Fibroblast of lung (primary cell): ENCODE results near the gene AASDH. TPM values are rescaled to one million over a fixed set of nuclear protein-coding genes. Genes with fewer than 3 reads are reported as not detected.
A peak's percentile ranks its signal among the peaks of the same experiment; 100 is the strongest.

Source experiments
- DNase-seq, 2 donors: peaks; one replicate each; pipeline versions ENCODE4 v3.0.0 to v3.0.0-alpha.2; 2010; ENCODE audit warnings: low read depth in 2 of 2
- H2AFZ ChIP-seq: 2 replicates; pipeline ENCODE4 v1.5.1; 2012; ENCODE audit warnings: low read length, control low read depth, inconsistent platforms
- H3K27ac ChIP-seq: 2 replicates; pipeline ENCODE4 v1.5.1; 2011; ENCODE audit warnings: low read length, control low read depth; ENCODE audit not compliant: insufficient read depth
- H3K27me3 ChIP-seq: 2 replicates; pipeline ENCODE4 v1.5.1; 2011; ENCODE audit warnings: mild to moderate bottlenecking, low read length; ENCODE audit not compliant: control insufficient read depth, insufficient read depth
- H3K36me3 ChIP-seq: 2 replicates; pipeline ENCODE4 v1.5.1; 2011; ENCODE audit warnings: low read length; ENCODE audit not compliant: control insufficient read depth, insufficient read depth
- H3K4me1 ChIP-seq: 2 replicates; pipeline ENCODE4 v1.5.1; 2011; ENCODE audit warnings: low read length; ENCODE audit not compliant: control insufficient read depth, insufficient read depth; ENCODE audit errors: extremely low read depth
- H3K4me2 ChIP-seq: 2 replicates; pipeline ENCODE4 v1.5.1; 2011; ENCODE audit warnings: low read length, control low read depth; ENCODE audit not compliant: insufficient read depth; ENCODE audit errors: extremely low read depth
- H3K4me3 ChIP-seq, 4 experiments: fragments of 200-600 bp in 1 of 4; sonication (generic) in 1 of 4; replicated peaks in 1 of 4; 2 replicates each; pipeline ENCODE4 v1.5.1; 2011 to 2016; ENCODE audit warnings: low read length in 4 of 4, low read depth in 3 of 4, mild to moderate bottlenecking in 3 of 4, control low read depth in 2 of 4, inconsistent platforms in 1 of 4, mixed read lengths in 1 of 4; ENCODE audit not compliant: insufficient read depth in 1 of 4; ENCODE audit errors: control extremely low read depth in 1 of 4
- H3K79me2 ChIP-seq: 2 replicates; pipeline ENCODE4 v1.5.1; 2012; ENCODE audit warnings: mild to moderate bottlenecking, low read length, inconsistent platforms; ENCODE audit not compliant: control insufficient read depth, insufficient read depth
- H3K9ac ChIP-seq: 2 replicates; pipeline ENCODE4 v1.5.1; 2011; ENCODE audit warnings: mild to moderate bottlenecking, low read length, control low read depth; ENCODE audit not compliant: insufficient read depth
- H3K9me3 ChIP-seq: 2 replicates; pipeline ENCODE4 v1.5.1; 2012; ENCODE audit warnings: low read depth, low read length; ENCODE audit not compliant: control insufficient read depth, insufficient read depth
- H4K20me1 ChIP-seq: 2 replicates; pipeline ENCODE4 v1.5.1; 2011; ENCODE audit warnings: low read length; ENCODE audit not compliant: control insufficient read depth, insufficient read depth; ENCODE audit errors: extremely low read depth
- EZH2 ChIP-seq: IDR thresholded peaks from 2 replicates; pipeline ENCODE4 v1.5.1; 2012; ENCODE audit warnings: low read length, control low read depth, mild to moderate bottlenecking; ENCODE audit errors: missing control alignments
- polyA plus RNA-seq, 2 donors: library from polyadenylated mRNA; depleted of rRNA in 1 of 2; stranded (reverse) in 1 of 2; unstranded in 1 of 2; fragments of >200 nt; gene quantifications; 2 replicates each; pipeline ENCODE4 v1.2.1, GENCODE V29; 2011 to 2012; ENCODE audit warnings: missing spikeins in 1 of 2
- total RNA-seq: library from RNA; depleted of rRNA; stranded (reverse); fragments of >200 nt; gene quantifications from 2 replicates; pipeline ENCODE4 v1.2.1, GENCODE V29; 2014
- TF ChIP-seq, protein P1 (sequence below), 2 donors: IDR thresholded peaks in 1 of 2; conservative IDR thresholded peaks in 1 of 2; 1 replicate in 1 of 2; 2 replicates in 1 of 2; pipeline ENCODE4 v1.5.1; 2011 to 2012; ENCODE audit warnings: low read length in 2 of 2, control low read depth in 1 of 2, inconsistent platforms in 1 of 2, low read depth in 1 of 2, mild to moderate bottlenecking in 1 of 2

The AASDH gene
- total and polyA plus RNA-seq, 2 donors (not counting 1 experiment from before 2014, with no cell fraction given), result 10.0 to 24.6 TPM

DNA sequence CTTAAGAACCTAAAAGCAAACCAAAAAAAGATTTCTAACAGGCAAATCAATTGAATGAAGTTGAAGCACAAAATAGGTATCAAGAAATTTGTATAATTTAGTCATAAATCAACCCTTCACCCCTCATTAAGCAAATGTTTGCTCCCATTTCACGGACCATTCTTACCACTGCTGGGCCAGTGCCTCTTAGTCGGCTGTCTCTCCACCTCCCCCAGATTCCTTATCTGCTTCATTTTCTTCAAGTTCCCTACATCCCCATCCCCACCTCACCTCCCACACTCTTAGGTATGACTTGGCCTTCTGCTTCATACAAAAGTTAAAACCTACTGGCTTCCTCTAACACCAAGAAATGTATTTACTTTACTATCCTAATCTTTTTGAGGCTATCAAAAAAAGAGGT, 11.8 kb downstream of the AASDH start:
- peak in 1 of 2 donors; percentile 8 for DNase-seq

DNA sequence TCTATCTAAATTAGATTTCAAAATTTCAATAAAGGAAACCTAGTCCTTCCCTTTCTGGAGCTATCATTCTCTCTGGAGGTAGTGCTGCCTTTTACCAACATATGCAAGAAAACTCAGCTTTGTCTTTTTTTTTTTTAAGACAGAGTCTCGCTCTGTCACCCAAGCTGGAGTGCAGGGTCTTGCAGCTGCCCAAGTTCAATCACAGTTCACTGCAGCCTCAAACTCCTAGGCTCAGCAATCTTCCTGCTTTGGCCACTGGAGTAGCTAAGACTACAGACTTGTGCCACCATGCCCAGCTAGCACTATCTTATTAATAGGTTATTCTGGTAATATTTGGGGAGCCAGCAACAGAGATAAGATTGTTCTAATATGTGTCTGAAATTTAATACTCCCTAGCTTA, 12.3 kb downstream of the AASDH start:
- TF ChIP-seq, protein P1, sequence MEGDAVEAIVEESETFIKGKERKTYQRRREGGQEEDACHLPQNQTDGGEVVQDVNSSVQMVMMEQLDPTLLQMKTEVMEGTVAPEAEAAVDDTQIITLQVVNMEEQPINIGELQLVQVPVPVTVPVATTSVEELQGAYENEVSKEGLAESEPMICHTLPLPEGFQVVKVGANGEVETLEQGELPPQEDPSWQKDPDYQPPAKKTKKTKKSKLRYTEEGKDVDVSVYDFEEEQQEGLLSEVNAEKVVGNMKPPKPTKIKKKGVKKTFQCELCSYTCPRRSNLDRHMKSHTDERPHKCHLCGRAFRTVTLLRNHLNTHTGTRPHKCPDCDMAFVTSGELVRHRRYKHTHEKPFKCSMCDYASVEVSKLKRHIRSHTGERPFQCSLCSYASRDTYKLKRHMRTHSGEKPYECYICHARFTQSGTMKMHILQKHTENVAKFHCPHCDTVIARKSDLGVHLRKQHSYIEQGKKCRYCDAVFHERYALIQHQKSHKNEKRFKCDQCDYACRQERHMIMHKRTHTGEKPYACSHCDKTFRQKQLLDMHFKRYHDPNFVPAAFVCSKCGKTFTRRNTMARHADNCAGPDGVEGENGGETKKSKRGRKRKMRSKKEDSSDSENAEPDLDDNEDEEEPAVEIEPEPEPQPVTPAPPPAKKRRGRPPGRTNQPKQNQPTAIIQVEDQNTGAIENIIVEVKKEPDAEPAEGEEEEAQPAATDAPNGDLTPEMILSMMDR (conservative IDR thresholded peaks at IDR 0.05 in 1 of 2, IDR thresholded peaks at IDR 0.05 in 1 of 2; ENCODE audit: low read depth in 1 of 2, low read length in 2 of 2), result no peak
- TF ChIP-seq EZH2, result no peak
- no peaks in the 10 kb centered on the region for H3K79me2 ChIP-seq

More for the DNA sequence above, 11.8 kb downstream of the AASDH start:
- Histone ChIP-seq H3K4me1 (no peaks in the 10 kb centered on the region), H3K27me3 (no peaks in the 10 kb centered on the region), H4K20me1 (no peaks in the 10 kb centered on the region), H2AFZ (no peak overlapping the region), H3K36me3 (no peaks in the 10 kb centered on the region), H3K4me3 (no peak overlapping the region), H3K79me2 (no peaks in the 10 kb centered on the region), H3K9me3 (no peaks in the 10 kb centered on the region), H3K4me2 (no peak overlapping the region), H3K27ac (no peak overlapping the region), H3K9ac (no peak overlapping the region)
- TF ChIP-seq, protein P1 (conservative IDR thresholded peaks at IDR 0.05 in 1 of 2, IDR thresholded peaks at IDR 0.05 in 1 of 2; ENCODE audit: low read depth in 1 of 2, low read length in 2 of 2), result no peak
- TF ChIP-seq EZH2, result no peak

DNA sequence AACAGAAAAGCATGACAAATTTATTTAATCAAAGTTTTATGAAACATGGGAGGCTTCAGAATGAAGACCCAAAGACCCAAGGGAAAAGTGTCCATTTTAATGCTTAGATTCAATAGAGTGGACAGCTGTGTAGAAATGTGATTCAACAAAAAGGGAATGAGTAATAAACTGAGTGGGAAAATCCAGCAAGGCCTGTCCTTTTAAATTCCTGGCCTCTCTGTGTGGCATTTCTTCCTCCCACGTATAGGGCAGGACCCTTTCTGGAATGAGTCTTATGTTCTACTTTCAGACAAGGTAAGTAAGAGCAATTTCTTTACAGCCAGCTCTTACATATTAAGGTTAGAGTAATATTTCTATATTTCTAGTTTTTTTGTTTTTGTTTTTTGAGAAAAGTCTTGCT, 14.5 kb downstream of the AASDH start:
- Histone ChIP-seq H3K36me3 (no peaks in the 10 kb centered on the region), H3K4me1 (no peaks in the 10 kb centered on the region), H3K27me3 (no peaks in the 10 kb centered on the region), H4K20me1 (no peaks in the 10 kb centered on the region), H2AFZ (no peak overlapping the region), H3K79me2 (no peaks in the 10 kb centered on the region), H3K9me3 (no peaks in the 10 kb centered on the region), H3K9ac (no peak overlapping the region), H3K4me2 (no peak overlapping the region), H3K4me3 (no peak overlapping the region), H3K27ac (no peak overlapping the region)
- DNase-seq, result peak in 1 of 2 donors; percentile 75
- TF ChIP-seq EZH2, result no peak
- TF ChIP-seq, protein P1 (conservative IDR thresholded peaks at IDR 0.05 in 1 of 2, IDR thresholded peaks at IDR 0.05 in 1 of 2; ENCODE audit: low read depth in 1 of 2, low read length in 2 of 2), result no peak

More for the DNA sequence above, 12.3 kb downstream of the AASDH start:
- Histone ChIP-seq H3K4me1 (no peaks in the 10 kb centered on the region), H2AFZ (no peak overlapping the region), H3K4me3 (no peak overlapping the region), H3K9ac (no peak overlapping the region), H3K9me3 (no peaks in the 10 kb centered on the region), H3K27ac (no peak overlapping the region), H3K4me2 (no peak overlapping the region), H4K20me1 (no peaks in the 10 kb centered on the region), H3K36me3 (no peaks in the 10 kb centered on the region), H3K27me3 (no peaks in the 10 kb centered on the region)
- no peak for DNase-seq
